Measurements from ENCODE around the gene HES7.
A peak's percentile ranks its signal among the peaks of the same experiment; 100 is the strongest.
"Not testable (repeated sequence)": the region's sequence is repeated elsewhere in the genome, so short reads cannot be mapped to it uniquely, and the experiment has no call there.

The HES7 gene

GRCh38 chr17:8123695-8124349 is at the start of gene HES7:
Gene HES7 (minus strand): TSS chr17:8124106. CDS start chr17:8124084, 22 bp downstream.
- DNase-seq (ENCODE audit: low read depth), result no peak

GRCh38 chr17:8173056-8173870 is 49.4 kb upstream of the HES7 start:
- DNase-seq (ENCODE audit: low read depth), result no peak

- not testable (repeated sequence) for DNase-seq (ENCODE audit: low read depth)
Measured at GRCh38 chr17:8170186-8170585, 46.3 kb upstream of the HES7 start.

- DNase-seq (ENCODE audit: low read depth), result no peak
Measured at GRCh38 chr17:8167526-8167925, 43.6 kb upstream of the HES7 start.

- no peak for DNase-seq (ENCODE audit: low read depth)
Measured at GRCh38 chr17:8166731-8167130, 42.8 kb upstream of the HES7 start.

GRCh38 chr17:8164815-8165131 is 40.9 kb upstream of the HES7 start:
- no peak for DNase-seq (ENCODE audit: low read depth)

GRCh38 chr17:8163978-8164814 is 40.3 kb upstream of the HES7 start:
- DNase-seq (ENCODE audit: low read depth), result peak; percentile 66

- DNase-seq (ENCODE audit: low read depth), result no peak
Measured at GRCh38 chr17:8162997-8163977, 39.4 kb upstream of the HES7 start.

- peak; percentile 81 for DNase-seq (ENCODE audit: low read depth)
Measured at GRCh38 chr17:8162233-8162996, 38.5 kb upstream of the HES7 start, which contains the start of gene VAMP2. Gene VAMP2 (minus strand): TSS chr17:8162948. CDS start chr17:8162879, 69 bp downstream.

GRCh38 chr17:8161289-8162232 is 37.7 kb upstream of the HES7 start:
- DNase-seq (ENCODE audit: low read depth), result no peak

- DNase-seq (ENCODE audit: low read depth), result no peak
Measured at GRCh38 chr17:8160741-8161221, 36.9 kb upstream of the HES7 start.

- DNase-seq (ENCODE audit: low read depth), result no peak
Measured at GRCh38 chr17:8160224-8160577, 36.3 kb upstream of the HES7 start.

- DNase-seq (ENCODE audit: low read depth), result no peak
Measured at GRCh38 chr17:8159459-8160223, 35.7 kb upstream of the HES7 start.

- DNase-seq (ENCODE audit: low read depth), result no peak
Measured at GRCh38 chr17:8159032-8159400, 35.1 kb upstream of the HES7 start.

GRCh38 chr17:8158267-8159031 is 34.5 kb upstream of the HES7 start:
- DNase-seq (ENCODE audit: low read depth), result peak; percentile 75

GRCh38 chr17:8156246-8156992 is 32.5 kb upstream of the HES7 start:
- DNase-seq (ENCODE audit: low read depth), result peak; percentile 100

- DNase-seq (ENCODE audit: low read depth), result no peak
Measured at GRCh38 chr17:8155996-8156245, 32.0 kb upstream of the HES7 start.

All from activated T-helper 1 cell treated with Interleukin-2 at 50 U/mL for 16 hours (primary cell).